COLO668 (cell line): ENCODE results near the gene GLE1.
"Not testable (repeated sequence)": the region's sequence is repeated elsewhere in the genome, so short reads cannot be mapped to it uniquely, and the experiment has no call there.

Experiments
- DNase-seq: peaks from one replicate; lab custom pipeline; 2025; ENCODE audit not compliant: unreplicated experiment; lab: John Stamatoyannopoulos, UW

The GLE1 gene

GRCh38 chr9:128551657-128552152, 47.2 kb downstream of the GLE1 start:
- no peak for DNase-seq

- DNase-seq, result peak; percentile 94
Measured at GRCh38 chr9:128552153-128552743, 47.7 kb downstream of the GLE1 start, which contains the start of gene SPTAN1. Gene SPTAN1 (plus strand): TSS chr9:128552587. CDS start chr9:128566741, 14,154 bp downstream.

DNA sequence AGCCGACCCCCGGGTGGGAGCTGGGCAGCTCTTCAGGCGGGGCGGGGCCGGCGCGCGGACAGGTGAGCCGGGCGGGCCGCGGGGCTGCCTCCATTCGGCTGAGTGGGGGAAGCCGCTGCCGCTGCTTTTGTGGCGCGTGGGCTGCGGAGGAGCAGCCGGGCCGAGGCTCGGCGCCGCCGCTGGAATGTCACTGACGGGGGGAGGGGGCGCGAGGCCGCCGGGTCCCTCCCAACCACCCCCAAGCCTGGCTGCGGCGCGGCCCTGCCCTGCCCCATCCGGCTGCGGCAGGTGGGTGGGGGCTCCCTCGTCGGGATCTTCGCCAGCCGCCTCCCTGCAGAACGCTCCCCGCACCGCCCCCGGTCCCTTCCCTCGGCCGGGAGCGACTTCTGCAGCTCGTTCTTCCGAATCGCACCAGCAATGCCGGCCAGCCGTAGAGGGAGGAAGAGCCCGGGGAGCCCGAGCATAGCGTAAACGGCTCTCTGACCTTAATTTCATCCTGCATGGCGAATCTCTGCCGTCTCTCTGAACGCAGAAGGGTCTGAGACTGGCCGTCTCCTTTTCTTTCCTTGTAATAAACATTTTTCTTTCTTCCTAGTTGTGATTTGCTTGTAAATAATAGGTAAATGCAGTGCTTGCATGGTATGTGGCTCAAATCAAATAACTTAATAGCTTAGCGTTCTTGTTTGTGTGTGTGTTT, 48.4 kb downstream of the GLE1 start:
- DNase-seq, result peak; percentile 79

GRCh38 chr9:128553728-128554127, 49.2 kb downstream of the GLE1 start:
- DNase-seq, result no peak

- DNase-seq, result no peak
Measured at GRCh38 chr9:128554155-128554862, 49.8 kb downstream of the GLE1 start.

DNA sequence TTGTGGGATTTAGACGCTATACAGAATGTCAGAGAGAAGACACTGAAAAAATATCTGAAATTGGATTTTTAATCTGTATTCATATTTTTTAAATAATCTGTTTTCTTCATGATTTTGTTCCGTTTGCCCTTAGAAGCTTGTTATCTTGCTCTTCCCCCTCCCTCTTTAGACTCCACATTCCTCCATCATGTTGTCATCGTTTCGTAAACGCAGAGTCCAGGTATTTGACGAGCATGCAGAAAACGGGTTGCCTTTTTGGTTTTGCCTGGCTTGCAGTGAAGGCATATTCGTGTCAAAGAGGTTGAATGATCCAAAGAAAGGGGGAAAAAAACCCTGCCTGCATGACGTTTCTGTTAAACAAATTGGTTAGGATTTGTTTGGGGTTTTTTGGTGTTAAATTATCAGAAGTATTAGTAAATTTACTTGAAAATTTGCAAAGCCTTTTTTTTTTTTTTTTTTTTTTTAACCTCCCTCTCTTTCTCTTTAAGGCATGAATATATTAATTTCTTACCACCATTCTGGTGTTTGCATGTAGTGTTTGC, 50.7 kb downstream of the GLE1 start:
- no peak for DNase-seq

DNA sequence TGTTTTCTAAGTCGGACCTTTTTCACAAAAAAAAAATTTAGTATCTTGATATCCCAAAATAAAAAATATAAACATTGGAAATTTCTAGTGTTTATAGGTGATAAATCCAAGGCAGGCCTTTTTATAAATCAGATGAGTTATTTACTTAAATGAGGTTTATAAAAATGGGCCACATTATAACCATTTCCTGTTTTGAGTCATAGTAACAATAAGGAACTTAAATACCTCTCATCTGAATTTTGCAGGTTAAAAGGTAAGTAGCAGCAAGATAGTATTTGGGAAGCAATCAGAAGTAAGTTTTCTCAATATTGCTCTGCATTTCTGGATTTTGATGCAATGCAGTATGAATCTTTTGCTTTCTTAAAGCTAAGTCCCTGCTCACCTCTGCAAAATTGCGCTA, 51.8 kb downstream of the GLE1 start:
- DNase-seq, result no peak

DNA sequence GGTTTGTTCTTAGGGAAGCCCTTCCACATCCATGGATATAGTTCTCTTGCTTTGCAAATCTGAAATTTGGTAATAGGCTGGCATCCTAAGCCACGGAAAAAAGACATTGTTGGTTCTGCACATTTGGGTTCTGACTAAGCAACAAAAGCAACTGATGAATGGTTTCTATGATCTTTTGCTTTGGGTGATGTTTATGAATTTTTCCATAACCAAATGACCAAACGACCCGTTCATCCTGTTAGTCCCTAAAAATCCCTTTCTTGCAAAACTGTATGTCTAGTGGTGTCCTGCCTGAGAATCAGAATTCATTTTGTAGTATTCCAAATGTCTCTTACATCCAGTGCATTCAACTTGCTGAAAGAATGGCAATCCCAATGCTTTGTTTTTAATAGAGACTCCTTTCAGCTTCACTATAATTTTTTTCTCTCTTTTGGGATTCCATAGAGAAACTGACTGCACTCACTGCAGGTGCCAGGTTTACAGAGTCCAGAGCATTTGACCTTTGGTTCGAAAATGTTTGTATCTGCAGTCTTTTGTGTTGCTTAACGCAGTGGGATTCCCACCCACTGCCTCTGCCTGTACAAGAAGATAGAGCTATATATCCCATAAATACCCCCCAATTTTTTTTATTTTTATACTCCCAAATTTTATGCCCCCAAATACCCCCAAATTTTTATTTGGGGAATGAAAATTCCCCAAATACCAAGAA, 52.6 kb downstream of the GLE1 start:
- no peak for DNase-seq

DNA sequence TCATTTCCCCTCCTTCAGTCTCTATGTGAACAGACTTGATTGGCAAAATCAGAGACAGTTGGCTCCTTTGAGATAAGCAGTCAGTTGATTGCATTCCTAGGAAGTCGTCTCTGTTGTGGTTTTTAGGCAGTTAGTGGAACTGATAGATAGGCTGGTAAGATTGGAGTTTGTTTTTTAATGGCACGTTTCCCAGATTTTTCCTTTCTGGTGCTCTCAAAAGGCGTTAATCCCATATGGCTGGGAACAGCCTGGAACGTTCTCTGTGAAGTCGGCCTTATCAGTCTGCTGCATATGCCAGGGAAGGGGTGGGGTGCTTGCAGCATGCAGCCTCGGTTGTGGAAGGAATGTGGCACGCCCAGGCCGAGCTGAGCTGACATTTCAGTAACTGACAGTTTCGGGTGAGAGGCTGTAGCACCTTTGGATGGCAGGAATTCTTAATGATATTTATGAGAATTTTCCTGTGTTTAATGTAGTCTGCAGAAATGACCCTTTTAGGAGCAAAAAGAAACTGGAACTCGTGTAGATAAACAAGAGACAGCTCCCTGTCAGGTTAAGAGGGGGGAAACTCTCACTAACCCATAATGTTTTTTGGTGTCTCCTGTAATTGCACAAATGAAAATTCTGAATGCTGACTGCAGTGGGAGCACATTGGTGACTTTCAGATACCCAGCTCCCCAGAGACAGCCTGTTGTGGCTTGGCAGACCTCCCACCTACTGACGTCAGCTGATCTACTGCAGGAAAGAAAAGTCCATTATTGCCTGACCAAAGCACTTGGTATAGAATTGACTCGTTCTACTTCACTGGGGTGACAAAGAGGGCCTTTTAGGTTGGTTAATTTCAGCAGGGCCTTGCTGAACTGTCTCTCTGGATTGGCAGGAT, 54.2 kb downstream of the GLE1 start:
- no peak for DNase-seq

DNA sequence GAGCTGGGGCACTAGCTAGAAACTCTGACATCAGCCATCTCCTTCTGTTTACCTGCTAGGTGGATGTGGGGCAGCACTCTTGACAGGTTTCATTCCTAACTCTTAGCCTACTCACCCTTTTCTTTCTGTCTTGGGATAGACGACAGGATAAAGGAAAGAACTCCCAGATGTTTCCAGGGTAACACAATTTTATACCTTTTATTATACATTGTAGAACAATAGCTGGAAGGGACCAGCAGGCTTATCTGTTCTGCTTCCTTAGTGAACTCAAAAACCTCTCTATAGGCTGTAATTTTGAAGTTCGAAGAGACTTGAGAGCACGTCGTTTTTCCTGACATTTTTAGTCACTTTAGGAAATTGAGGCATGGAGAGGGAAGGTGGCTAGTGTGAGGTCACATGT, 61.1 kb downstream of the GLE1 start:
- DNase-seq, result no peak

- no peak for DNase-seq
Measured at GRCh38 chr9:128568470-128569078, 64.1 kb downstream of the GLE1 start.

DNA sequence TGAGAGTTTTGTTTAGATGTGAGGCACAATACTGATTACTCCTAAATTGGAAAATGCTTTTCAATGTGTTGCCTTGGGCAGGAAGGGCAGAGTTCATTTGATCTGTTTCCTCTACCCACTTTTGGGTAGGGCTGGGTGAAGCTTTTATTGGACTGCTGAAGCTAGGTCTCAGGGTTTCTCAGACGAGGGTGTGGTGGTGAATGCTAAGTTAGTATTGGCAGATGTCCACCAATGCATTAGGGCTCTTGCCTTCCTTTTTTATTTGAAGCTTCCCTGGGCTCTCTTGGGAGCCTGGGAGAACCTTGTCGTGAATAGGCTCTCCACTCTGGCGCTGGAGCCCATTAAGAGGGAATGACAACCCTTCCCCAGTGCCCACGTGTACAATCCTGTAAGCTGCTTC, 71.0 kb downstream of the GLE1 start:
- no peak for DNase-seq

DNA sequence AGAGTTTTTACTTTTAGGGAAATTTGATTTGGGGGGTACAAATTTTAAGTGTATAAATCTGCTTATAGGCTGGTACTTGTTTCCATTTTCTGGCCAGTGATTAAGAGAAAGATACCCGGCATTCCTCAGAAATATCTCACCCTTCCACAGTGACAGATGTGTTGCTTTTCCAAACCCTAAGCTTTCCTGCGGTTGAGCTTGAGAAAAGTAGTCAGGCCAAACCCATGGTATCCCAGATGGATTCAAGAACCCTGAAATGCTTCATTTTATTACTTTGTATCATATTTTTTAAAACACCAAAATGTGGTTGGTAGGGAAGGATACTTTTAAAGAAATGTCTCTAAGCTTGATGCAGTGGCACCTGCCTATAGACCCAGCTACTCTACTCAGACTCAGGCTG, 71.4 kb downstream of the GLE1 start:
- no peak for DNase-seq

DNA sequence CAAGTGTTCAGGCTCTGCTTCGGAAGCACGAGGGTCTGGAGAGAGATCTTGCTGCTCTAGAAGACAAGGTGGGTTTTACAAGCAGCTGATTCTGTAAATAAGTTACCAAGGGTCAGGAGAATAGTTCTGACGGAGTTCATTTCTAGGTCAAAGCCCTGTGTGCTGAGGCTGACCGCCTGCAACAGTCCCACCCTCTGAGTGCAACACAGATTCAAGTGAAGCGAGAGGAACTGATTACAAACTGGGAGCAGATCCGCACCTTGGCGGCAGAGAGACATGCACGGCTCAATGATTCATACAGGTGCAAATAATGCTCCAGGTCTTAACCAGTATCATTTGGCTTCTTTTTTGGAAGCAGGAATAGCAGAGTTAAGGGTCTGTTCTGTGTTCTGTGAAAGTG, 72.7 kb downstream of the GLE1 start:
- no peak for DNase-seq

GRCh38 chr9:128579194-128579593, 74.7 kb downstream of the GLE1 start:
- DNase-seq, result no peak

GRCh38 chr9:128580731-128581130, 76.2 kb downstream of the GLE1 start:
- no peak for DNase-seq

DNA sequence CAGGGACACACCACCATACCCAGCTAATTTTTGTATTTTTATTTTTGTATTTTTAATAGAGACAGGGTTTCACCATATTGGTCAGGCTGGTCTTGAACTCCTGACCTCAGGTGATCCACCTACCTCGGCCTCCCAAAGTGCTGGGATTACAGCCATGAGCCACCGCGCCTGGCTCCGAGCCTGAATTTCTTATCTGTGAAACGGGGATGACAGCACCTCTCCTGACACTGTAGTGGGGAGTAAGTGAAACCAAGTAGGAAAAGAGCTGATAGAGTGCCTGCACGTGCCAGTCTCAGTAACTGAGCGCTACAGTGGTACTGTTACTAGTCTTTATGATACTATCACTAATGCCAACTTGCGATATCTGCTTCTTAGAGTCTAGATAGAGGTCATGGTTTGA, 80.6 kb downstream of the GLE1 start:
- DNase-seq, result not testable (repeated sequence)

- not testable (repeated sequence) for DNase-seq
Measured at GRCh38 chr9:128586934-128587333, 82.4 kb downstream of the GLE1 start.

DNA sequence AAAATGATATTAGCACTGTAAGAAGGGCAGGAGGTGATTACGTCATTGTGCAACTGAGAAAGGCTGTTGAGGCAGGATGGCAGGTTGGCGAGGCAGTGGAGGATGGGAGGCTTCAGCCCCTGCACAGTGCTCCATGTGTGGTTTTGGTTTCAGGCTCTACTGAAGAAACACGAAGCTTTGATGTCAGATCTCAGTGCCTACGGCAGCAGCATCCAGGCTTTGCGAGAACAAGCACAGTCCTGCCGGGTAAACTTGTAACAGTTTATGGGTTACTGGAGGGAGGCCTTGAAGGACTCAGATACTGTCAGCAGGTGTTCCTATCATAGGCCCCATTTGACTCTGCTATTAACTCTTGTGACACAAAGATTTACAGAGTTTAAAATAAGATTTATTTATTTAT, 82.9 kb downstream of the GLE1 start:
- no peak for DNase-seq
